GM23248 (cell line): Measurements from ENCODE around the gene PATJ.

ENCODE experiments used
- EZH2 ChIP-seq: fragments of 200-600 bp; sonication (generic); IDR thresholded peaks from 2 replicates; pipeline ENCODE4 v1.6.1; 2018; ENCODE audit warnings: antibody characterized with exemption, mild to moderate bottlenecking; ENCODE audit not compliant: insufficient read depth, poor library complexity, severe bottlenecking
- EZH2phosphoT487 ChIP-seq: fragments of 200-600 bp; sonication (generic); IDR thresholded peaks from 2 replicates; pipeline ENCODE4 v1.6.1; 2018; ENCODE audit warnings: antibody characterized with exemption, moderate library complexity, mild to moderate bottlenecking, low read depth; ENCODE audit not compliant: insufficient read depth

DNA sequence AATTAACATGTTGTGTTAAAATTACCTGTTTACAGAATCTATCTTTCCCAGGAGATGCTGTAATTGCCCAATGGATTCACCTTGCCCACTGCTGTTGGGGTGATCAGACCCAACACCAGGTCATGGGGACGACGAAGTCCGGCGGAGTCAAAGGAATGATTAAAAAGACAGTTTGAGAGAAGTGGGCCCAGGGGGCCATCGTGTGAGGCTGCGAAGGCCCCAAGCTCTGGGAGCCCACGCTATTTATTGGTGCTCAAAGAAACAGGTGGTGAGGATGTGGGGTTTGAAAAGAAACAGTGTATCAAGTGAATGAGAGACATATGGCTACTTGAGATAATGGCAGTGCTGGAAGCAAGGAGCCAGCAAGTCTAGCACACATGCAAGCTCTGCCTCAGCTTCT, 436.1 kb downstream of the PATJ start:
- TF ChIP-seq EZH2phosphoT487 (no peak), EZH2 (no peak)
